ENCODE data around the gene C3orf20.
"Not testable (repeated sequence)": the region's sequence is repeated elsewhere in the genome, so short reads cannot be mapped to it uniquely, and the experiment has no call there.

The C3orf20 gene

GRCh38 chr3:14650193-14650592, 24.7 kb upstream of the C3orf20 start:
- no peak for ATAC-seq

- ATAC-seq: peak; percentile 98
Observed at GRCh38 chr3:14651440-14652251, 23.3 kb upstream of the C3orf20 start, which contains the start of gene CCDC174. Gene CCDC174 (plus strand): TSS chr3:14651762. CDS start chr3:14651837, 75 bp downstream.

GRCh38 chr3:14652360-14652907, 22.5 kb upstream of the C3orf20 start:
- ATAC-seq: not testable (repeated sequence)

GRCh38 chr3:14657579-14657978, 17.4 kb upstream of the C3orf20 start:
- ATAC-seq: no peak

GRCh38 chr3:14658978-14659377, 16.0 kb upstream of the C3orf20 start:
- ATAC-seq: no peak

- ATAC-seq: peak in 1 of 2 donors; percentile 17
Observed at GRCh38 chr3:14660942-14661341, 14.0 kb upstream of the C3orf20 start.

- ATAC-seq: no peak
Observed at GRCh38 chr3:14663396-14664135, 11.4 kb upstream of the C3orf20 start.

GRCh38 chr3:14664170-14664569, 10.8 kb upstream of the C3orf20 start:
- no peak for ATAC-seq

GRCh38 chr3:14672588-14672987, 2.4 kb upstream of the C3orf20 start:
- ATAC-seq: no peak

- ATAC-seq: no peak
Observed at GRCh38 chr3:14676881-14677280, 1.9 kb downstream of the C3orf20 start.

- no peak for ATAC-seq
Observed at GRCh38 chr3:14678015-14678503, 3.1 kb downstream of the C3orf20 start.

- ATAC-seq: no peak
Observed at GRCh38 chr3:14680115-14680514, 5.2 kb downstream of the C3orf20 start.

GRCh38 chr3:14680716-14681115, 5.8 kb downstream of the C3orf20 start:
- no peak for ATAC-seq

- no peak for ATAC-seq
Observed at GRCh38 chr3:14684447-14684846, 9.5 kb downstream of the C3orf20 start.

- no peak for ATAC-seq
Observed at GRCh38 chr3:14685179-14685578, 10.2 kb downstream of the C3orf20 start.

GRCh38 chr3:14687360-14687759, 12.4 kb downstream of the C3orf20 start:
- ATAC-seq: no peak

- no peak for ATAC-seq
Observed at GRCh38 chr3:14688525-14688924, 13.6 kb downstream of the C3orf20 start.

GRCh38 chr3:14689247-14689980, 14.5 kb downstream of the C3orf20 start:
- ATAC-seq: no peak

- no peak for ATAC-seq
Observed at GRCh38 chr3:14691239-14691638, 16.3 kb downstream of the C3orf20 start.

GRCh38 chr3:14691719-14692118, 16.8 kb downstream of the C3orf20 start:
- no peak for ATAC-seq

GRCh38 chr3:14698601-14699244, 23.8 kb downstream of the C3orf20 start:
- ATAC-seq: no peak

- no peak for ATAC-seq
Observed at GRCh38 chr3:14699643-14700042, 24.7 kb downstream of the C3orf20 start.
